Stimulated activated CD4-positive, alpha-beta T cell treated with anti-CD3 and anti-CD28 coated beads, Interleukin-4, amount 100 ng/mL, for 24 hours (primary cell): ENCODE data around the gene PPARD.

ENCODE experiments used
- DNase-seq: peaks from one replicate; pipeline ENCODE4 v3.0.0-alpha.2; 2020

Gene PPARD

GRCh38 chr6:35358086-35358485 is 15.7 kb downstream of the PPARD start:
- DNase-seq = no peak

GRCh38 chr6:35359346-35359743 is 17.0 kb downstream of the PPARD start:
- DNase-seq = no peak

- DNase-seq = no peak
These were observed 17.5 kb downstream of the PPARD start for GRCh38 chr6:35359744-35360348.

GRCh38 chr6:35360349-35361138 is 18.2 kb downstream of the PPARD start:
- DNase-seq = no peak

GRCh38 chr6:35362200-35362599 is 19.8 kb downstream of the PPARD start:
- DNase-seq = no peak

- DNase-seq = no peak
These were observed 21.0 kb downstream of the PPARD start for GRCh38 chr6:35363293-35363750.

GRCh38 chr6:35365594-35366203 is 23.3 kb downstream of the PPARD start:
- DNase-seq = no peak

- no peak for DNase-seq
These were observed 23.8 kb downstream of the PPARD start for GRCh38 chr6:35366204-35366596.

- DNase-seq = no peak
These were observed 25.3 kb downstream of the PPARD start for GRCh38 chr6:35367646-35368037.

GRCh38 chr6:35368038-35368887 is 25.9 kb downstream of the PPARD start:
- peak; percentile 22 for DNase-seq

- DNase-seq = peak; percentile 36
These were observed 27.9 kb downstream of the PPARD start for GRCh38 chr6:35370124-35370741.

GRCh38 chr6:35370785-35371493 is 28.6 kb downstream of the PPARD start:
- no peak for DNase-seq

- no peak for DNase-seq
These were observed 29.3 kb downstream of the PPARD start for GRCh38 chr6:35371494-35372262.

- no peak for DNase-seq
These were observed 30.3 kb downstream of the PPARD start for GRCh38 chr6:35372633-35373032.

GRCh38 chr6:35376281-35376680 is 33.9 kb downstream of the PPARD start:
- no peak for DNase-seq

GRCh38 chr6:35377002-35377401 is 34.6 kb downstream of the PPARD start:
- DNase-seq = no peak

GRCh38 chr6:35378261-35378660 is 35.9 kb downstream of the PPARD start:
- no peak for DNase-seq

- no peak for DNase-seq
These were observed 38.8 kb downstream of the PPARD start for GRCh38 chr6:35381132-35381531.

- no peak for DNase-seq
These were observed 39.7 kb downstream of the PPARD start for GRCh38 chr6:35382015-35382414.

- DNase-seq = no peak
These were observed 43.3 kb downstream of the PPARD start for GRCh38 chr6:35385457-35386202.
